OCI-LY1 (cell line): ENCODE measurements around the gene RFX8.

Source experiments
- H2AFZ ChIP-seq: fragments of 200-600 bp; sonication (generic), shearing (Covaris generic); 2 replicates; pipeline ENCODE4 v1.6.0; 2014; ENCODE audit warnings: antibody characterized with exemption, mild to moderate bottlenecking, low read length
- H3F3A ChIP-seq: fragments of 200-600 bp; sonication (generic), shearing (Covaris generic); 2 replicates; pipeline ENCODE4 v1.6.0; 2014; ENCODE audit warnings: mild to moderate bottlenecking, antibody characterized with exemption, low read length, moderate library complexity; ENCODE audit not compliant: insufficient read depth
- H3K27ac ChIP-seq: fragments of 200-600 bp; sonication (generic); 2 replicates; pipeline ENCODE4 v1.5.1; 2014; ENCODE audit warnings: low read length, mixed run types, mild to moderate bottlenecking, low read depth; ENCODE audit not compliant: poor library complexity, severe bottlenecking
- H3K27me3 ChIP-seq: fragments of 200-600 bp; sonication (generic); 2 replicates; pipeline ENCODE4 v1.6.0; 2014; ENCODE audit warnings: antibody characterized with exemption, mild to moderate bottlenecking, low read length, moderate library complexity; ENCODE audit not compliant: insufficient read depth
- H3K36me3 ChIP-seq: fragments of 200-600 bp; sonication (generic); 2 replicates; pipeline ENCODE4 v1.6.1; 2014; ENCODE audit warnings: mild to moderate bottlenecking, antibody characterized with exemption, low read length, moderate library complexity, mixed read lengths; ENCODE audit not compliant: insufficient read depth
- H3K4me1 ChIP-seq: fragments of 200-600 bp; sonication (generic); 2 replicates; pipeline ENCODE4 v1.5.1; 2014; ENCODE audit warnings: mild to moderate bottlenecking, low read length, moderate library complexity; ENCODE audit not compliant: insufficient read depth, severe bottlenecking
- H3K4me2 ChIP-seq: fragments of 200-600 bp; sonication (generic), shearing (Covaris generic); 2 replicates; pipeline ENCODE4 v1.6.1; 2014; ENCODE audit warnings: low read length
- H3K4me3 ChIP-seq: fragments of 200-600 bp; sonication (generic); 2 replicates; pipeline ENCODE4 v1.5.1; 2014; ENCODE audit warnings: low read length, low read depth, mild to moderate bottlenecking, mixed read lengths; ENCODE audit not compliant: poor library complexity, severe bottlenecking
- H3K79me2 ChIP-seq: fragments of 200-600 bp; shearing (Covaris generic); 2 replicates; pipeline ENCODE4 v1.6.1; 2016; ENCODE audit warnings: mixed run types, low read length, mixed read lengths; ENCODE audit not compliant: insufficient read depth
- H3K9ac ChIP-seq: fragments of 200-600 bp; sonication (generic), shearing (Covaris generic); 2 replicates; pipeline ENCODE4 v1.6.1; 2014; ENCODE audit warnings: mild to moderate bottlenecking, low read length, mixed read lengths
- H3K9me2 ChIP-seq: fragments of 200-600 bp; sonication (generic), shearing (Covaris generic); 2 replicates; pipeline ENCODE4 v1.6.1; 2014; ENCODE audit warnings: low read depth, mild to moderate bottlenecking, low read length, mixed read lengths
- H3K9me3 ChIP-seq: fragments of 200-600 bp; shearing (Covaris generic); 2 replicates; pipeline ENCODE4 v1.6.1; 2014; ENCODE audit warnings: low read length, mixed read lengths
- H4K20me1 ChIP-seq: fragments of 200-600 bp; sonication (generic), shearing (Covaris generic); 2 replicates; pipeline ENCODE4 v1.6.0; 2016; ENCODE audit warnings: mild to moderate bottlenecking, low read length; ENCODE audit not compliant: insufficient read depth
- EZH2 ChIP-seq: fragments of 200-600 bp; sonication (generic), shearing (Covaris generic); IDR thresholded peaks from 2 replicates; pipeline ENCODE4 v1.8.0; 2017; ENCODE audit warnings: borderline replicate concordance, mixed run types, mild to moderate bottlenecking, antibody characterized with exemption, low read length, moderate library complexity, mixed read lengths
- TF ChIP-seq, protein P1 (sequence below): fragments of 200-600 bp; sonication (generic), shearing (Covaris generic); IDR thresholded peaks from 2 replicates; pipeline ENCODE4 v1.5.1; 2017; ENCODE audit warnings: mild to moderate bottlenecking, antibody characterized with exemption, low read length, moderate library complexity, mixed read lengths

Gene RFX8

DNA sequence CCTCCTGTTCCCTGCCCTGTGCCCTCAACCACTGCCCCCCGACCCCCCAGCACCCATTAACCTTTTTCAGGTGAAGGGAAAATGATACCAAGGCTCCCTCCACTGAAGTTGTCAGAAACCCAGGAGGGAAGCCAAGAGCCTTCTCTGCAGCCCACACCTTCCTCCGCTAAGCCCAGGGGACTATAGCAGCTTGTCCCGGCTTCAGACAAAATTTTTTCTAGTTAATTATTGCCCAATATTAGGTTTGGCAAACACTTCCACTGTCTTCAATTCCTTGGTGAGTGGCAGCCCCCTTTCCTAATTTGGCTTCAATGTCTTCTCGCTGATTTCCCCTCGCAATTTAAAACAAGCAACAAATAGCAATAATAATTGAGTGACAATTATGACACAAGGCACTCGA, 23.9 kb downstream of the RFX8 start:
- Histone ChIP-seq H3K4me3 (no peak overlapping the region), H3K79me2 (no peaks in the 10 kb centered on the region), H3K9me2 (no peaks in the 10 kb centered on the region), H3K27me3 (no peaks in the 10 kb centered on the region), H3F3A (no peaks in the 10 kb centered on the region), H3K4me2 (no peak overlapping the region), H2AFZ (no peak overlapping the region), H3K9me3 (no peaks in the 10 kb centered on the region), H3K27ac (no peak overlapping the region), H4K20me1 (no peaks in the 10 kb centered on the region), H3K9ac (no peak overlapping the region), H3K36me3 (no peaks in the 10 kb centered on the region), H3K4me1 (no peaks in the 10 kb centered on the region)
- TF ChIP-seq, protein P1, sequence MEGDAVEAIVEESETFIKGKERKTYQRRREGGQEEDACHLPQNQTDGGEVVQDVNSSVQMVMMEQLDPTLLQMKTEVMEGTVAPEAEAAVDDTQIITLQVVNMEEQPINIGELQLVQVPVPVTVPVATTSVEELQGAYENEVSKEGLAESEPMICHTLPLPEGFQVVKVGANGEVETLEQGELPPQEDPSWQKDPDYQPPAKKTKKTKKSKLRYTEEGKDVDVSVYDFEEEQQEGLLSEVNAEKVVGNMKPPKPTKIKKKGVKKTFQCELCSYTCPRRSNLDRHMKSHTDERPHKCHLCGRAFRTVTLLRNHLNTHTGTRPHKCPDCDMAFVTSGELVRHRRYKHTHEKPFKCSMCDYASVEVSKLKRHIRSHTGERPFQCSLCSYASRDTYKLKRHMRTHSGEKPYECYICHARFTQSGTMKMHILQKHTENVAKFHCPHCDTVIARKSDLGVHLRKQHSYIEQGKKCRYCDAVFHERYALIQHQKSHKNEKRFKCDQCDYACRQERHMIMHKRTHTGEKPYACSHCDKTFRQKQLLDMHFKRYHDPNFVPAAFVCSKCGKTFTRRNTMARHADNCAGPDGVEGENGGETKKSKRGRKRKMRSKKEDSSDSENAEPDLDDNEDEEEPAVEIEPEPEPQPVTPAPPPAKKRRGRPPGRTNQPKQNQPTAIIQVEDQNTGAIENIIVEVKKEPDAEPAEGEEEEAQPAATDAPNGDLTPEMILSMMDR, result no peak
- TF ChIP-seq EZH2, result no peak

- Histone ChIP-seq H3F3A (no peaks in the 10 kb centered on the region), H3K4me2 (no peak overlapping the region), H2AFZ (no peak overlapping the region), H3K9me3 (no peaks in the 10 kb centered on the region), H3K27ac (no peak overlapping the region), H4K20me1 (no peaks in the 10 kb centered on the region), H3K4me3 (no peak overlapping the region), H3K27me3 (no peaks in the 10 kb centered on the region; the same call in 1 of the 2 replicates), H3K79me2 (no peaks in the 10 kb centered on the region), H3K36me3 (no peaks in the 10 kb centered on the region), H3K4me1 (no peaks in the 10 kb centered on the region), H3K9ac (no peak overlapping the region), H3K9me2 (no peaks in the 10 kb centered on the region)
- TF ChIP-seq, protein P1, result no peak
- no peak for TF ChIP-seq EZH2
Observed at GRCh38 chr2:101446869-101447268, 28.0 kb downstream of the RFX8 start.

- Histone ChIP-seq H3K4me1 (no peaks in the 10 kb centered on the region), H3K4me3 (no peak overlapping the region), H3K9me3 (no peaks in the 10 kb centered on the region), H3K27me3 (no peaks in the 10 kb centered on the region; the same call in 1 of the 2 replicates), H3K36me3 (no peaks in the 10 kb centered on the region), H3F3A (no peaks in the 10 kb centered on the region), H4K20me1 (no peaks in the 10 kb centered on the region), H3K27ac (no peak overlapping the region), H3K4me2 (no peak overlapping the region), H3K9me2 (no peaks in the 10 kb centered on the region), H2AFZ (no peak overlapping the region), H3K9ac (no peak overlapping the region), H3K79me2 (no peaks in the 10 kb centered on the region)
- TF ChIP-seq EZH2, result no peak
- TF ChIP-seq, protein P1, result no peak
Observed at GRCh38 chr2:101442667-101443061, 32.2 kb downstream of the RFX8 start.
